Right lobe of liver (tissue), 6 donors: ENCODE data around the gene RALB. TPM values are rescaled to one million over a fixed set of nuclear protein-coding genes. Genes with fewer than 3 reads are reported as not detected.
A peak's percentile ranks its signal among the peaks of the same experiment; 100 is the strongest.

Experiments
- ATAC-seq, 4 donors: fragments of 200-7000 bp; cut with Tn5 transposase; one replicate each; pipeline ENCODE4 v1.9.1; 2020; ENCODE audit warnings: mild to moderate bottlenecking in 4 of 4, moderate library complexity in 4 of 4
- DNase-seq, 3 donors: peaks; one replicate each; pipeline ENCODE4 v3.0.0-alpha.2; 2020
- H3K27ac ChIP-seq, 3 donors: fragments of 200-600 bp; one replicate each; pipeline ENCODE4 v1.8.0; 2022
- H3K27me3 ChIP-seq, 2 donors: fragments of 200-600 bp; one replicate each; pipeline ENCODE4 v1.8.0; 2022
- H3K36me3 ChIP-seq, 4 donors: fragments of 200-600 bp; sonication (generic) in 1 of 4; one replicate each; pipeline versions ENCODE4 v1.5.1 to v1.8.0; 2017 to 2022; ENCODE audit warnings: control low read depth in 1 of 4
- H3K4me1 ChIP-seq, 4 donors: fragments of 200-600 bp; sonication (generic) in 1 of 4; one replicate each; pipeline versions ENCODE4 v1.5.1 to v1.8.0; 2017 to 2022; ENCODE audit warnings: control low read depth in 1 of 4
- H3K4me3 ChIP-seq, 3 donors: fragments of 200-600 bp; one replicate each; pipeline ENCODE4 v1.8.0; 2022
- H3K9me3 ChIP-seq, 4 donors: fragments of 200-600 bp; sonication (generic) in 1 of 4; one replicate each; pipeline versions ENCODE4 v1.5.1 to v1.8.0; 2017 to 2022; ENCODE audit warnings: control low read depth in 1 of 4
- POLR2A ChIP-seq: fragments of 450-650 bp; IDR thresholded peaks from one replicate; pipeline ENCODE4 v1.6.1; 2017; ENCODE audit warnings: antibody characterized with exemption, mild to moderate bottlenecking
- WGBS: methylation state at CpG from one replicate; pipeline ENCODE4 v1.1.6; 2018; ENCODE audit warnings: low coverage, low lambda C conversion rate; ENCODE audit not compliant: insufficient coverage; ENCODE audit errors: missing lambda C conversion rate; 5-methylcytosine and 5-hydroxymethylcytosine counted together
- intact Hi-C, 2 donors: fragments of 100-400 bp; cut with DNase I; formaldehyde crosslinking; loops; one replicate each; pipeline versions ENCODE4 v1.11.2 to v1.14.1; 2022
- total RNA-seq, 6 experiments: library from RNA; depleted of rRNA in 2 of 6; stranded (reverse); fragments of >200 nt in 2 of 6; fragmentation: NEBNext Ultra II Directional in 3 of 6; extraction: Animal tissue kit (Norgen Biotek cat#: 25700) in 3 of 6; gene quantifications; one replicate each; pipeline versions ENCODE4 v1.1.0 to v1.2.4, GENCODE V29; 2016 to 2023
- TF ChIP-seq, protein P1 (sequence below), 4 donors: fragments of 200-600 bp in 3 of 4; fragments of 450-650 bp in 1 of 4; IDR thresholded peaks; one replicate each; pipeline versions ENCODE4 v1.5.1 to v1.8.0; 2016 to 2022; ENCODE audit warnings: antibody characterized with exemption in 4 of 4, mild to moderate bottlenecking in 2 of 4
- donor health status: DM: no; HTN: yes; CAD: no.
- donor health status: DM: no; HTN: no; CAD: no.
- donor health status: DM: no; HTN: no; CAD: no.
- donor health status: DM: no; HTN: yes; CAD: no.
- donor health status: DM: no; HTN: yes; CAD: no.

The RALB gene
- total RNA-seq, 6 experiments from 2014 or later, result 14.5 to 26.8 (median 18.6) TPM

DNA sequence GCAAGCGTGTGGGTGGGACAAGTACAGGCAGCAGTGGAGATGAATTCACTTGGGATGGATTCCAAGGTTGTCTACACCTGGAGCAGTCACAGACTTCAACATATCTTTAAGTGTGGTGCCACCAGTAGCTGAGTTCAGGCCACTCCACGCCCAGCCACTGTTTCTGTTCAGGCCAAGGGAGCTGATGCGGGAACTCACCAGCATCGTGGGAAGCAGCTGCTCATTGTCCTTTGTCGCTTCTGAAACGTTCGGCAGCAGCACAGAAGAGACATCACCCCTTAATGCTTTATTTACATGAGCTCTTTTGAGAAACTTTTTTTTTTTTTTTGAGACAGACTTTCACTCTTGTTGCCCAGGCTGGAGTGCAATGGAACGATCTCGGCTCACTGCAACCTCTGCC lies 73.4 kb downstream of the RALB start:
- Histone ChIP-seq H3K27ac (no peak overlapping the region), H3K4me3 (no peak overlapping the region), H3K27me3 (no peaks in the 10 kb centered on the region), H3K9me3 (no peaks in the 10 kb centered on the region), H3K36me3 (no peaks in the 10 kb centered on the region), H3K4me1 (peaks cover 0 to 10% (median 2%) of the 10 kb centered on the region in 4 donors)
- TF ChIP-seq, protein P1, sequence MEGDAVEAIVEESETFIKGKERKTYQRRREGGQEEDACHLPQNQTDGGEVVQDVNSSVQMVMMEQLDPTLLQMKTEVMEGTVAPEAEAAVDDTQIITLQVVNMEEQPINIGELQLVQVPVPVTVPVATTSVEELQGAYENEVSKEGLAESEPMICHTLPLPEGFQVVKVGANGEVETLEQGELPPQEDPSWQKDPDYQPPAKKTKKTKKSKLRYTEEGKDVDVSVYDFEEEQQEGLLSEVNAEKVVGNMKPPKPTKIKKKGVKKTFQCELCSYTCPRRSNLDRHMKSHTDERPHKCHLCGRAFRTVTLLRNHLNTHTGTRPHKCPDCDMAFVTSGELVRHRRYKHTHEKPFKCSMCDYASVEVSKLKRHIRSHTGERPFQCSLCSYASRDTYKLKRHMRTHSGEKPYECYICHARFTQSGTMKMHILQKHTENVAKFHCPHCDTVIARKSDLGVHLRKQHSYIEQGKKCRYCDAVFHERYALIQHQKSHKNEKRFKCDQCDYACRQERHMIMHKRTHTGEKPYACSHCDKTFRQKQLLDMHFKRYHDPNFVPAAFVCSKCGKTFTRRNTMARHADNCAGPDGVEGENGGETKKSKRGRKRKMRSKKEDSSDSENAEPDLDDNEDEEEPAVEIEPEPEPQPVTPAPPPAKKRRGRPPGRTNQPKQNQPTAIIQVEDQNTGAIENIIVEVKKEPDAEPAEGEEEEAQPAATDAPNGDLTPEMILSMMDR (IDR thresholded peaks at IDR 0.05), result no peak
- no peak for TF ChIP-seq POLR2A
- intact Hi-C loops, result no loop called here
- DNase-seq (no peak), ATAC-seq (no peak)
- WGBS, result 82% methylated on average over 8 of the region's 9 CpGs

GRCh38 chr2:120330946-120331822 lies 78.5 kb downstream of the RALB start:
- Histone ChIP-seq H3K4me3 (no peak overlapping the region), H3K27me3 (no peaks in the 10 kb centered on the region), H3K4me1 (no peaks in the 10 kb centered on the region), H3K36me3 (no peaks in the 10 kb centered on the region), H3K27ac (no peak overlapping the region), H3K9me3 (no peaks in the 10 kb centered on the region)
- no peak for TF ChIP-seq POLR2A
- TF ChIP-seq, protein P1 (IDR thresholded peaks at IDR 0.05), result no peak
- intact Hi-C loops, result no loop called here
- ATAC-seq (no peak), DNase-seq (no peak)
- 50% methylated on average over 15 of the region's 24 CpGs for WGBS

- intact Hi-C loops, result no loop called here
- TF ChIP-seq, protein P1 (IDR thresholded peaks at IDR 0.05), result no peak
- TF ChIP-seq POLR2A, result no peak
- WGBS, result 39% methylated on average over 4 of the region's 4 CpGs
- Histone ChIP-seq H3K27ac (no peak overlapping the region), H3K36me3 (no peaks in the 10 kb centered on the region), H3K4me3 (no peak overlapping the region), H3K27me3 (no peaks in the 10 kb centered on the region), H3K9me3 (no peaks in the 10 kb centered on the region), H3K4me1 (no peaks in the 10 kb centered on the region)
- ATAC-seq (peak in 1 of 4 donors; percentile 52), DNase-seq (no peak)
These were observed 79.3 kb downstream of the RALB start for GRCh38 chr2:120331903-120332302.

GRCh38 chr2:120332384-120332783 lies 79.7 kb downstream of the RALB start:
- ATAC-seq, result no peak
- no peaks in the 10 kb centered on the region for H3K4me1 ChIP-seq
- H3K27me3 ChIP-seq, result no peaks in the 10 kb centered on the region
- intact Hi-C loops, result no loop called here
- no peak for DNase-seq
- 86% methylated on average over 4 of the region's 6 CpGs for WGBS
- H3K27ac ChIP-seq, result no peak overlapping the region
- no peak overlapping the region for H3K4me3 ChIP-seq
- no peaks in the 10 kb centered on the region for H3K9me3 ChIP-seq
- TF ChIP-seq, protein P1 (IDR thresholded peaks at IDR 0.05), result no peak
- no peak for TF ChIP-seq POLR2A
- H3K36me3 ChIP-seq, result no peaks in the 10 kb centered on the region
